Small intestine (tissue), 7 donors: ENCODE measurements around the gene RGS12. TPM values are rescaled to one million over a fixed set of nuclear protein-coding genes. Genes with fewer than 3 reads are reported as not detected.

ENCODE experiments used
- DNase-seq, 2 donors: peaks; one replicate each; pipeline versions ENCODE4 v3.0.0 to v3.0.0-alpha.2; 2013
- FAIRE-seq: peaks from 2 replicates; lab custom pipeline; 2012; peaks lifted over from hg19 to GRCh38; lab: Jason Lieb, UNC
- H3K27ac ChIP-seq, 3 donors: one replicate each; pipeline ENCODE4 v1.5.1; 2013; ENCODE audit warnings: low read length in 2 of 3, mild to moderate bottlenecking in 2 of 3, control low read depth in 1 of 3, inconsistent platforms in 1 of 3, low read depth in 1 of 3, moderate library complexity in 1 of 3
- H3K27me3 ChIP-seq, 3 donors: one replicate each; pipeline ENCODE4 v1.6.1; 2013; ENCODE audit warnings: low read length in 3 of 3, inconsistent platforms in 1 of 3; ENCODE audit not compliant: control insufficient read depth in 3 of 3, insufficient read depth in 3 of 3
- H3K36me3 ChIP-seq, 3 donors: one replicate each; pipeline ENCODE4 v1.6.1; 2013; ENCODE audit warnings: low read length in 3 of 3, inconsistent platforms in 1 of 3, low read depth in 1 of 3, mild to moderate bottlenecking in 1 of 3, moderate library complexity in 1 of 3; ENCODE audit not compliant: control insufficient read depth in 3 of 3, insufficient read depth in 2 of 3
- H3K4me1 ChIP-seq, 3 donors: one replicate each; pipeline ENCODE4 v1.6.1; 2013; ENCODE audit warnings: low read length in 2 of 3, inconsistent platforms in 1 of 3, low read depth in 1 of 3, mild to moderate bottlenecking in 1 of 3, moderate library complexity in 1 of 3; ENCODE audit not compliant: control insufficient read depth in 3 of 3, insufficient read depth in 2 of 3
- H3K4me3 ChIP-seq, 3 donors: one replicate each; pipeline ENCODE4 v1.5.1; 2013; ENCODE audit warnings: low read length in 3 of 3, control low read depth in 1 of 3, inconsistent platforms in 1 of 3, low read depth in 1 of 3, mild to moderate bottlenecking in 1 of 3, moderate library complexity in 1 of 3
- H3K9me3 ChIP-seq, 2 donors: one replicate each; pipeline ENCODE4 v1.6.1; 2013; ENCODE audit warnings: low read depth in 1 of 2, low read length in 1 of 2; ENCODE audit not compliant: control insufficient read depth in 2 of 2, insufficient read depth in 1 of 2
- WGBS, 3 donors: extraction: QIAGEN DNeasy Blood & Tissue Kit; methylation state at CpG; one replicate each; pipeline ENCODE4 v1.1.7; 2013; 5-methylcytosine and 5-hydroxymethylcytosine counted together
- polyA plus RNA-seq, 4 donors: library from polyadenylated mRNA; stranded (reverse) in 3 of 4; unstranded in 1 of 4; fragments of 200-250 nt in 3 of 4; fragments of 120-200 nt in 1 of 4; gene quantifications; one replicate each; pipeline versions ENCODE4 v1.2.1 to v1.2.3, GENCODE V29; 2013
- donor health status: healthy with polysubstance abuse.
- donor health status: control.
- donor health status: control.
- donor health status: Bipolar disorder and iron deficiency.
- donor health status: healthy.

Gene RGS12
- polyA plus RNA-seq, 4 donors: 6.5 to 28.9 (median 12.6) TPM

DNA sequence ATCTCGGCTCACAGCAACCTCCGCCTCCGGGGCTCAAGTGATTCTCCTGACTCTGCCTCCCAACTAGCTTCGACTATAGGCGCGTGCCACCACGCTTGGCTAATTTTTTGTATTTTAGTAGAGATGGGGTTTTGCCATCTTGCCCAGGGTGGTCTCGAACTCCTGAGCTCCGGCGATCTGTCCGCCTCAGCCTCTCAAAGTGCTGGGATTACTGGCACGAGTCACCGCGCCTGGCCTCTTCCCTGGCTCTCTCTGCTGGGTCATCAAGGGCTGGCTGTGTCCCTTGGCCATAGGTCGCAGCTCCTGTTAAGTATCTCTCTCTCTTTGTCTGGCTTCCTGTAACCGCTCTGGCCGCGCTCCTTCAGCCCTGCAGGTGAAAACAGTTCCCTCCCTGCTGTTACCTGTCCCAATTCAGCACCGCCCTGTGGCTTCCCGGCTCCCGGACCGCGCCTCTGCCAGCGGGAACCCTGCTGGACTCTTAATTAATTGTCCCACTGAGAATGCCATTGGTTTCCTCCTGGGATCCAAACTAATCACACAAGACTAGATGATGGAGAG lies 1.3 kb upstream of the RGS12 start:
- H3K36me3 ChIP-seq: peaks cover 0 to 8% (median 0%) of the 10 kb centered on the region in 3 donors
- H3K4me3 ChIP-seq: peak overlapping the region in 2 of 3 donors; percentile 69 to 89
- H3K27me3 ChIP-seq: peaks cover 0 to 10% (median 0%) of the 10 kb centered on the region in 3 donors
- peak in 1 of 2 donors; percentile 71 for DNase-seq
- FAIRE-seq: no peak
- peak overlapping the region; percentile 90 to 96 (median 91) for H3K27ac ChIP-seq
- 20 to 42% (median 33%) methylated on average over 24 of the region's 24 CpGs for WGBS, 3 donors
- H3K4me1 ChIP-seq: peaks cover 4 to 20% (median 6%) of the 10 kb centered on the region in 3 donors
- H3K9me3 ChIP-seq: no peaks in the 10 kb centered on the region

DNA sequence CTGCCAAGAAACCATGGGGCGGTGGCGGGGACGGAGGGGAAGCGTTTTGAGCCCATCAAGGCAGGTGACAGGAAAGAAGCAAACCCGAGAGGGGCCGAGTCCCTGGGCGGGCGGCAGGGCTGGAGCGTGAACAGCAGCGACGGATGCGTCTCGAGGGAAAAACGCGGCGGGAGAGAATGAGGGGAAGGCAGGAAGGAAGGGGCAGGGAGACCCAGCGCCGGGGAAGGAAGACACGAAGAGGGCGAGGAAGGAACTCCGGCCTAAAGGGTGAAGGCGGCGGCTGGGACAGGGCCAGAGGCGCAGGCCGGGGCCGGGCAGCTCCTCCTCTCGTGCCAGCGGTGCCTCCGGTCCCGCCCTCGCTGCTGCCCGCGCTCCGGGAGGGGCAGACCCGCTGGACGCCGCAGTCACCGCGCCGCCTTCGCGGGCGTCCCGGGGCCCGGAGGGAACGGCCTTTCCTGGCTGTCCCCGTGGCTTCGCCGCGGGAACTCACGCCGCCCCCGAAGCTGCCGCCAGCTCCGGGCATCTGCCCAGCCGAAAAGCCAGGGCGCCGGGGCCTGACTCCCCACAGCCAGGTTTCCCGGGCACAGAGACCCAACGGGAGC lies 751 bp upstream of the RGS12 start:
- Histone ChIP-seq H3K27ac (peak overlapping the region; percentile 90 to 96 (median 91)), H3K9me3 (no peaks in the 10 kb centered on the region), H3K4me3 (peak overlapping the region; percentile 52 to 89 (median 69)), H3K4me1 (peaks cover 4 to 20% (median 6%) of the 10 kb centered on the region in 3 donors), H3K36me3 (peaks cover 0 to 8% (median 0%) of the 10 kb centered on the region in 3 donors), H3K27me3 (peaks cover 0 to 7% (median 0%) of the 10 kb centered on the region in 3 donors)
- WGBS, 3 donors: 0 to 1% (median 1%) methylated on average over 35 to 60 of the region's 60 CpGs
- no peak for FAIRE-seq
- DNase-seq: peak; percentile 70 to 73

- Histone ChIP-seq H3K4me3 (peak overlapping the region; percentile 42 to 79 (median 69)), H3K9me3 (no peaks in the 10 kb centered on the region), H3K4me1 (peaks cover 4 to 20% (median 5%) of the 10 kb centered on the region in 3 donors), H3K27me3 (peaks cover 0 to 3% (median 0%) of the 10 kb centered on the region in 3 donors), H3K36me3 (peaks cover 0 to 14% (median 0%) of the 10 kb centered on the region in 3 donors), H3K27ac (peak overlapping the region in 2 of 3 donors; percentile 65 to 76)
- WGBS, 3 donors: 14 to 21% (median 16%) methylated on average over 25 to 42 of the region's 42 CpGs
- FAIRE-seq (no peak), DNase-seq (peak in 1 of 2 donors; percentile 59)
Observed at GRCh38 chr4:3293401-3294391, 875 bp downstream of the RGS12 start.

DNA sequence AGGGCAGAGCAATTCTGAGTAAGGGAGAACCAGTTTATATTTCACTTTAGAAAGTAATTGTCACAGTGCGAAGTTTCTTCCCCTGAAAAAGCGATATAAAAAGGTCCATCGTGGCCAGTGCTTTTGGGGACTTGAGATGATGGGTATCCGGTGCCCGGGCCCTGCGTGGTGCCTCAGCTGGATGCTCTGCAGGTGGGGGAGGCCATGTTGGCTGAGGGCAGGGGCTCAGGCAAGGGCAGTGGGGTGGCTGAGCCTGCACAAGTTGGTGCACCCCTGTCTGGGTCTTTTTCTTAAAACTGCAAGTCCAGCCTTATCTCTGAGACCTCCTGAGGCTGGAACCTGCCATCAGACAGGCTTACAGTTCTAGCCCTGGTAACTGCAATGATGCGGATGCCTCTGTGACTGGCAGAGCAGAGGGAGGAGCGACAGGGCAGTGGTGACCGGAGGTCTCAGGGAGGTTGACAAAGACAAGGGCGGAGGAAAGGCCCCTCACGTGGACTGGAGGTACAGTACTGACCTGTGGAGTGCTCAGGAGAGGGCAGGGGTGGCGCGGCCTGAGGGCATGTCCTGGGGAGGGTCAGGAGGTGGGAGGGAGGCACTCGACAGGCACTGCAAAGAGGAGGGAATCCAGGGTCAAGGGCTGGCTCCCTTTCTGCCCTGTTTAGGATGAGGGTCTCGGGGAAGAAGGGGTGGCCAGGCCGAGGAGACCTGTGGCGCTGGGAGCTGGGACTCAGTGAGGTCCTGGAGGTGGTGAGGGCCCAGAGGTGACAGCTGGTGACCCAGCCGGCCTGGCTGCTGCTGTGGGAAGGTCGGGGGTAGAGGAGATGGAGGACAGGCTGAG lies 1.8 kb downstream of the RGS12 start:
- Histone ChIP-seq H3K4me3 (peak overlapping the region in 1 of 3 donors; percentile 79), H3K27ac (no peak overlapping the region)
- FAIRE-seq: no peak

GRCh38 chr4:3295837-3296624 lies 3.2 kb downstream of the RGS12 start:
- H3K27ac ChIP-seq: no peak overlapping the region
- H3K36me3 ChIP-seq: peaks cover 0 to 16% (median 0%) of the 10 kb centered on the region in 3 donors
- no peak for FAIRE-seq
- peaks cover 2 to 17% (median 6%) of the 10 kb centered on the region in 3 donors for H3K4me1 ChIP-seq
- no peaks in the 10 kb centered on the region for H3K9me3 ChIP-seq
- no peaks in the 10 kb centered on the region for H3K27me3 ChIP-seq
- no peak for DNase-seq
- WGBS, 3 donors: 90 to 97% (median 93%) methylated on average over 12 of the region's 12 CpGs
- no peak overlapping the region for H3K4me3 ChIP-seq

More for the DNA sequence above, 1.8 kb downstream of the RGS12 start:
- WGBS, 3 donors: 86 to 91% (median 88%) methylated on average over 19 of the region's 19 CpGs
- H3K36me3 ChIP-seq: peaks cover 0 to 14% (median 0%) of the 10 kb centered on the region in 3 donors
- peaks cover 0 to 3% (median 0%) of the 10 kb centered on the region in 3 donors for H3K27me3 ChIP-seq
- no peaks in the 10 kb centered on the region for H3K9me3 ChIP-seq
- H3K4me1 ChIP-seq: peaks cover 4 to 20% (median 4%) of the 10 kb centered on the region in 3 donors
- DNase-seq: no peak

- Histone ChIP-seq H3K4me1 (peaks cover 0 to 11% (median 4%) of the 10 kb centered on the region in 3 donors), H3K4me3 (no peak overlapping the region), H3K27me3 (no peaks in the 10 kb centered on the region), H3K27ac (no peak overlapping the region), H3K36me3 (peaks cover 0 to 16% (median 0%) of the 10 kb centered on the region in 3 donors), H3K9me3 (no peaks in the 10 kb centered on the region)
- no peak for FAIRE-seq
- WGBS, 3 donors: 90 to 93% (median 92%) methylated on average over 8 of the region's 8 CpGs
- no peak for DNase-seq
Observed at GRCh38 chr4:3296651-3297050, 3.8 kb downstream of the RGS12 start.
